HepG2 (cell line): ENCODE measurements around the gene PHYH. TPM values are rescaled to one million over a fixed set of nuclear protein-coding genes. Genes with fewer than 3 reads are reported as not detected.

Experiments
- DNMT3B ChIP-seq: conservative IDR thresholded peaks from 2 replicates; pipeline ENCODE4 v1.6.1; 2016; ENCODE audit warnings: missing biosample characterization, control low read depth
- ETV5 ChIP-seq: IDR thresholded peaks from 2 replicates; pipeline ENCODE4 v1.6.1; 2018; ENCODE audit warnings: missing biosample characterization, missing genetic modification reagents, inconsistent platforms, borderline replicate concordance
- EZH2 ChIP-seq: conservative IDR thresholded peaks from 2 replicates; pipeline ENCODE4 v1.6.1; 2012; ENCODE audit warnings: mild to moderate bottlenecking, low read depth, low read length, moderate library complexity
- HIVEP1 ChIP-seq: sonication (generic); formaldehyde crosslinking; IDR thresholded peaks from 2 replicates; pipeline ENCODE4 v1.4.0; 2020; ENCODE audit warnings: mild to moderate bottlenecking, missing genetic modification reagents
- MXI1 ChIP-seq: IDR thresholded peaks from 3 replicates; pipeline ENCODE4 v1.6.1; 2012; ENCODE audit warnings: low read depth, low read length, inconsistent platforms, borderline replicate concordance
- PAF1 ChIP-seq: IDR thresholded peaks from 2 replicates; pipeline ENCODE4 v1.6.1; 2016; ENCODE audit warnings: missing genetic modification reagents, missing compliant biosample characterization
- RORA ChIP-seq: sonication (generic); formaldehyde crosslinking; IDR thresholded peaks from 2 replicates; pipeline ENCODE4 v1.5.0; 2020; ENCODE audit warnings: mild to moderate bottlenecking, missing genetic modification reagents, moderate library complexity
- SNAI1 ChIP-seq: sonication (generic); formaldehyde crosslinking; IDR thresholded peaks from 2 replicates; pipeline ENCODE4 v1.5.0; 2020; ENCODE audit warnings: mild to moderate bottlenecking, missing genetic modification reagents, borderline replicate concordance
- SOX13 ChIP-seq, 3 experiments: fragments of 450-650 bp in 1 of 3; sonication (generic) in 1 of 3; formaldehyde crosslinking in 1 of 3; IDR thresholded peaks in 2 of 3; conservative IDR thresholded peaks in 1 of 3; 2 replicates each; pipeline versions ENCODE4 v1.5.0 to v1.6.1; 2016 to 2020; ENCODE audit warnings: antibody characterized with exemption in 1 of 3, mild to moderate bottlenecking in 1 of 3, missing compliant biosample characterization in 1 of 3, missing genetic modification reagents in 1 of 3, moderate library complexity in 1 of 3
- SOX5 ChIP-seq: IDR thresholded peaks from 2 replicates; pipeline ENCODE4 v1.6.1; 2016; ENCODE audit warnings: borderline replicate concordance
- WIZ ChIP-seq: sonication (generic); formaldehyde crosslinking; IDR thresholded peaks from 2 replicates; pipeline ENCODE4 v1.5.1; 2020; ENCODE audit warnings: mild to moderate bottlenecking, missing genetic modification reagents
- ZFP36L1 ChIP-seq: sonication (generic); formaldehyde crosslinking; IDR thresholded peaks from 2 replicates; pipeline ENCODE4 v1.8.0; 2022; ENCODE audit warnings: mild to moderate bottlenecking, missing genetic modification reagents, moderate library complexity
- ZNF333 ChIP-seq: sonication (generic); formaldehyde crosslinking; IDR thresholded peaks from 2 replicates; pipeline ENCODE4 v1.4.0; 2020; ENCODE audit warnings: mild to moderate bottlenecking, missing genetic modification reagents, borderline replicate concordance
- ZNF468 ChIP-seq: sonication (generic); formaldehyde crosslinking; IDR thresholded peaks from 2 replicates; pipeline ENCODE4 v1.8.0; 2022; ENCODE audit warnings: mild to moderate bottlenecking, moderate library complexity, missing genetic modification reagents
- ZNF589 ChIP-seq: sonication (generic); formaldehyde crosslinking; conservative IDR thresholded peaks from 2 replicates; pipeline ENCODE4 v1.8.0; 2022; ENCODE audit warnings: mild to moderate bottlenecking, moderate library complexity, missing genetic modification reagents
- ZNF724P ChIP-seq: sonication (generic); formaldehyde crosslinking; IDR thresholded peaks from 2 replicates; pipeline ENCODE4 v1.8.0; 2022; ENCODE audit warnings: missing genetic modification reagents, borderline replicate concordance
- ZNF788 ChIP-seq: sonication (generic); formaldehyde crosslinking; IDR thresholded peaks from 2 replicates; pipeline ENCODE4 v1.5.0; 2020; ENCODE audit warnings: mild to moderate bottlenecking, missing genetic modification reagents, borderline replicate concordance
- polyA plus RNA-seq, 8 experiments: library from polyadenylated mRNA; depleted of rRNA in 3 of 8; stranded (reverse) in 7 of 8; unstranded in 1 of 8; fragments of >200 nt; fragmentation: Illumina TruSeq in 4 of 8; extraction: Trizol in 4 of 8; gene quantifications; 2 replicates each; pipeline versions ENCODE4 v1.2.1 to v1.2.3, GENCODE V29; 2011 to 2016; ENCODE audit warnings: low read depth in 4 of 8, missing spikeins in 1 of 8, mixed read lengths in 1 of 8; ENCODE audit not compliant: insufficient read depth in 1 of 8
- total RNA-seq, 5 experiments: library from RNA; depleted of rRNA; stranded (reverse); fragments of >200 nt; fragmentation: Illumina TruSeq; extraction: Trizol; gene quantifications; 2 replicates each; pipeline ENCODE4 v1.2.3, GENCODE V29; 2016; ENCODE audit warnings: low read depth in 1 of 5
- TF ChIP-seq, protein P1 (sequence below): sonication (generic); formaldehyde crosslinking; IDR thresholded peaks from 2 replicates; pipeline ENCODE4 v1.4.0; 2020; ENCODE audit warnings: missing genetic modification reagents
- TF ChIP-seq, protein P2 (sequence below): sonication (generic); formaldehyde crosslinking; IDR thresholded peaks from 2 replicates; pipeline ENCODE4 v1.5.0; 2020; ENCODE audit warnings: mild to moderate bottlenecking, missing genetic modification reagents
- TF ChIP-seq, protein P3 (sequence below): sonication (generic); formaldehyde crosslinking; IDR thresholded peaks from 2 replicates; pipeline ENCODE4 v1.4.0; 2020; ENCODE audit warnings: mild to moderate bottlenecking, missing genetic modification reagents
- TF ChIP-seq, protein P4 (sequence below): fragments of 450-650 bp; IDR thresholded peaks from 2 replicates; pipeline ENCODE4 v1.6.1; 2016

PHYH gene
- total and polyA plus RNA-seq, 2 of the 13 experiments (the other 11 are each of a cell fraction or from before 2014, with no cell fraction given) = 27.2 to 34.5 TPM

DNA sequence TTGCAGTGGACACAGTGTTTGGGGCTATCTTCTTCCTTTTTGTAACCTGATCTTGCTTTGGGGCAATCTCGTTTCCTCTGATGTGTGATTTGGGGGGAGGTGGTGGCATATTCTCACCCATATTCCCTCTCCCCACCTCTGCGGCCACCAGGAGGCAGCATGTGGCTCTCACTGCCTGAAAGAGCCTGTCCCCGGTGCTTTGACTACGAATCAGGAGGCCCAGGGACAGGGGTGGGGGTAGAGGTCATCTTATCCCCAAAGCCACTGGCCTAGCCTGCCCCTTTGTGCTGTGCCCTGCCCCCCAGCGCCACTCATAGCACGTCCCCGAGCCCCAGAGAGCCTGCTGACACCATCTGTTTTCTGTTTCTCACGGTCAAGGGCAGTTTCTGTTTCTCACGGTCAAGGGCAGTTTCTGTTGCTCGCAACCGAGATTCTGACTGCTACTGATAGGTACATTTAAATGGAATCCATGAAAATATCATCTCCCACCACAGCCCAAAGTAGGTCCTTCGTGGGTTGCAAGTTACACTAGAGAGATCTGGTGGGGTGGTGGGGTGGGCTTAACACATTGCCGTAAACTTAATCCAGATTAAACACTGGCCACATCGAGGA is 28.2 kb downstream of the PHYH start (continued):
- TF ChIP-seq, protein P1, sequence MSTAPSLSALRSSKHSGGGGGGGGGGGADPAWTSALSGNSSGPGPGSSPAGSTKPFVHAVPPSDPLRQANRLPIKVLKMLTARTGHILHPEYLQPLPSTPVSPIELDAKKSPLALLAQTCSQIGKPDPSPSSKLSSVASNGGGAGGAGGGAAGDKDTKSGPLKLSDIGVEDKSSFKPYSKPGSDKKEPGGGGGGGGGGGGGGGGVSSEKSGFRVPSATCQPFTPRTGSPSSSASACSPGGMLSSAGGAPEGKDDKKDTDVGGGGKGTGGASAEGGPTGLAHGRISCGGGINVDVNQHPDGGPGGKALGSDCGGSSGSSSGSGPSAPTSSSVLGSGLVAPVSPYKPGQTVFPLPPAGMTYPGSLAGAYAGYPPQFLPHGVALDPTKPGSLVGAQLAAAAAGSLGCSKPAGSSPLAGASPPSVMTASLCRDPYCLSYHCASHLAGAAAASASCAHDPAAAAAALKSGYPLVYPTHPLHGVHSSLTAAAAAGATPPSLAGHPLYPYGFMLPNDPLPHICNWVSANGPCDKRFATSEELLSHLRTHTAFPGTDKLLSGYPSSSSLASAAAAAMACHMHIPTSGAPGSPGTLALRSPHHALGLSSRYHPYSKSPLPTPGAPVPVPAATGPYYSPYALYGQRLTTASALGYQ (CRISPR knock-in tag) = no peak
- no peak for TF ChIP-seq HIVEP1 (CRISPR knock-in tag)
- TF ChIP-seq, protein P2, sequence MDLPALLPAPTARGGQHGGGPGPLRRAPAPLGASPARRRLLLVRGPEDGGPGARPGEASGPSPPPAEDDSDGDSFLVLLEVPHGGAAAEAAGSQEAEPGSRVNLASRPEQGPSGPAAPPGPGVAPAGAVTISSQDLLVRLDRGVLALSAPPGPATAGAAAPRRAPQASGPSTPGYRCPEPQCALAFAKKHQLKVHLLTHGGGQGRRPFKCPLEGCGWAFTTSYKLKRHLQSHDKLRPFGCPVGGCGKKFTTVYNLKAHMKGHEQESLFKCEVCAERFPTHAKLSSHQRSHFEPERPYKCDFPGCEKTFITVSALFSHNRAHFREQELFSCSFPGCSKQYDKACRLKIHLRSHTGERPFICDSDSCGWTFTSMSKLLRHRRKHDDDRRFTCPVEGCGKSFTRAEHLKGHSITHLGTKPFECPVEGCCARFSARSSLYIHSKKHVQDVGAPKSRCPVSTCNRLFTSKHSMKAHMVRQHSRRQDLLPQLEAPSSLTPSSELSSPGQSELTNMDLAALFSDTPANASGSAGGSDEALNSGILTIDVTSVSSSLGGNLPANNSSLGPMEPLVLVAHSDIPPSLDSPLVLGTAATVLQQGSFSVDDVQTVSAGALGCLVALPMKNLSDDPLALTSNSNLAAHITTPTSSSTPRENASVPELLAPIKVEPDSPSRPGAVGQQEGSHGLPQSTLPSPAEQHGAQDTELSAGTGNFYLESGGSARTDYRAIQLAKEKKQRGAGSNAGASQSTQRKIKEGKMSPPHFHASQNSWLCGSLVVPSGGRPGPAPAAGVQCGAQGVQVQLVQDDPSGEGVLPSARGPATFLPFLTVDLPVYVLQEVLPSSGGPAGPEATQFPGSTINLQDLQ (CRISPR knock-in tag) = no peak
- no peak for TF ChIP-seq MXI1
- no peak for TF ChIP-seq EZH2
- peak; percentile 39; the same call in 1 of the 2 replicates for TF ChIP-seq SOX5 (CRISPR knock-in tag)
- peak; percentile 88 for TF ChIP-seq ZNF788 (CRISPR knock-in tag)
- TF ChIP-seq, protein P3, sequence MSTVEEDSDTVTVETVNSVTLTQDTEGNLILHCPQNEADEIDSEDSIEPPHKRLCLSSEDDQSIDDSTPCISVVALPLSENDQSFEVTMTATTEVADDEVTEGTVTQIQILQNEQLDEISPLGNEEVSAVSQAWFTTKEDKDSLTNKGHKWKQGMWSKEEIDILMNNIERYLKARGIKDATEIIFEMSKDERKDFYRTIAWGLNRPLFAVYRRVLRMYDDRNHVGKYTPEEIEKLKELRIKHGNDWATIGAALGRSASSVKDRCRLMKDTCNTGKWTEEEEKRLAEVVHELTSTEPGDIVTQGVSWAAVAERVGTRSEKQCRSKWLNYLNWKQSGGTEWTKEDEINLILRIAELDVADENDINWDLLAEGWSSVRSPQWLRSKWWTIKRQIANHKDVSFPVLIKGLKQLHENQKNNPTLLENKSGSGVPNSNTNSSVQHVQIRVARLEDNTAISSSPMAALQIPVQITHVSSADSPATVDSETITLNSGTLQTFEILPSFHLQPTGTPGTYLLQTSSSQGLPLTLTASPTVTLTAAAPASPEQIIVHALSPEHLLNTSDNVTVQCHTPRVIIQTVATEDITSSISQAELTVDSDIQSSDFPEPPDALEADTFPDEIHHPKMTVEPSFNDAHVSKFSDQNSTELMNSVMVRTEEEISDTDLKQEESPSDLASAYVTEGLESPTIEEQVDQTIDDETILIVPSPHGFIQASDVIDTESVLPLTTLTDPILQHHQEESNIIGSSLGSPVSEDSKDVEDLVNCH (CRISPR knock-in tag) = no peak
- no peak for TF ChIP-seq WIZ (CRISPR knock-in tag)
- no peak for TF ChIP-seq SNAI1 (CRISPR knock-in tag)
- TF ChIP-seq ZNF589 = no peak
- TF ChIP-seq, protein P4, sequence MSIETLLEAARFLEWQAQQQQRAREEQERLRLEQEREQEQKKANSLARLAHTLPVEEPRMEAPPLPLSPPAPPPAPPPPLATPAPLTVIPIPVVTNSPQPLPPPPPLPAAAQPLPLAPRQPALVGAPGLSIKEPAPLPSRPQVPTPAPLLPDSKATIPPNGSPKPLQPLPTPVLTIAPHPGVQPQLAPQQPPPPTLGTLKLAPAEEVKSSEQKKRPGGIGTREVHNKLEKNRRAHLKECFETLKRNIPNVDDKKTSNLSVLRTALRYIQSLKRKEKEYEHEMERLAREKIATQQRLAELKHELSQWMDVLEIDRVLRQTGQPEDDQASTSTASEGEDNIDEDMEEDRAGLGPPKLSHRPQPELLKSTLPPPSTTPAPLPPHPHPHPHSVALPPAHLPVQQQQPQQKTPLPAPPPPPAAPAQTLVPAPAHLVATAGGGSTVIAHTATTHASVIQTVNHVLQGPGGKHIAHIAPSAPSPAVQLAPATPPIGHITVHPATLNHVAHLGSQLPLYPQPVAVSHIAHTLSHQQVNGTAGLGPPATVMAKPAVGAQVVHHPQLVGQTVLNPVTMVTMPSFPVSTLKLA = no peak
- no peak for TF ChIP-seq ZNF724P (CRISPR knock-in tag)
- TF ChIP-seq RORA (CRISPR knock-in tag) = no peak
- no peak for TF ChIP-seq ZNF333
- no peak for TF ChIP-seq DNMT3B (CRISPR knock-in tag)
- TF ChIP-seq PAF1 (CRISPR knock-in tag) = no peak
- no peak for TF ChIP-seq ZNF468
- no peak for TF ChIP-seq SOX13 (IDR thresholded peaks at IDR 0.05)
- TF ChIP-seq SOX13 (CRISPR knock-in tag; conservative IDR thresholded peaks at IDR 0.05 in 1 of 2, IDR thresholded peaks at IDR 0.05 in 1 of 2) = peak in 1 of 2 experiments; percentile 19; a peak in 1 of 4 replicates
- TF ChIP-seq ZFP36L1 (CRISPR knock-in tag) = 0 out of 2 replicates have a peak, but pooled peaks have one; percentile 77
- 0 out of 2 replicates have a peak, but pooled peaks have one; percentile 20 for TF ChIP-seq ETV5 (CRISPR knock-in tag)
